ENCODE results near the gene WLS.

Gene WLS

GRCh38 chr1:68227598-68227997, 4.7 kb downstream of the WLS start:
- no peak for DNase-seq

GRCh38 chr1:68225781-68226180, 6.5 kb downstream of the WLS start:
- no peak for DNase-seq

- DNase-seq = no peak
Measured at GRCh38 chr1:68223687-68224086, 8.6 kb downstream of the WLS start.

- DNase-seq = no peak
Measured at GRCh38 chr1:68221980-68222373, 10.3 kb downstream of the WLS start.

- no peak for DNase-seq
Measured at GRCh38 chr1:68221001-68221979, 11.0 kb downstream of the WLS start.

GRCh38 chr1:68220420-68220819, 11.9 kb downstream of the WLS start:
- no peak for DNase-seq

GRCh38 chr1:68218490-68218889, 13.8 kb downstream of the WLS start:
- DNase-seq = peak in 1 of 3 experiments; percentile 13

GRCh38 chr1:68217618-68218017, 14.7 kb downstream of the WLS start:
- no peak for DNase-seq

- DNase-seq = peak in 2 of 3 experiments; percentile 79 to 96
Measured at GRCh38 chr1:68217060-68217554, 15.2 kb downstream of the WLS start.

GRCh38 chr1:68216089-68216772, 16.1 kb downstream of the WLS start:
- peak in 1 of 3 experiments; percentile 27 for DNase-seq

GRCh38 chr1:68213843-68214242, 18.5 kb downstream of the WLS start:
- DNase-seq = peak in 1 of 3 experiments; percentile 16

GRCh38 chr1:68211761-68212380, 20.5 kb downstream of the WLS start:
- no peak for DNase-seq

GRCh38 chr1:68210829-68211228, 21.5 kb downstream of the WLS start:
- no peak for DNase-seq

- no peak for DNase-seq
Measured at GRCh38 chr1:68210027-68210426, 22.3 kb downstream of the WLS start.

- DNase-seq = no peak
Measured at GRCh38 chr1:68206848-68207689, 25.3 kb downstream of the WLS start.

GRCh38 chr1:68205794-68206358, 26.4 kb downstream of the WLS start:
- DNase-seq = no peak

GRCh38 chr1:68204977-68205630, 27.2 kb downstream of the WLS start:
- DNase-seq = peak in 1 of 3 experiments; percentile 32

- no peak for DNase-seq
Measured at GRCh38 chr1:68202239-68202832, 30.0 kb downstream of the WLS start.

GRCh38 chr1:68201546-68202238, 30.6 kb downstream of the WLS start:
- DNase-seq = no peak

GRCh38 chr1:68199603-68200002, 32.7 kb downstream of the WLS start:
- no peak for DNase-seq
